Measurements from ENCODE around the gene SALL3. TPM values are rescaled to one million over a fixed set of nuclear protein-coding genes. Genes with fewer than 3 reads are reported as not detected.
A peak's percentile ranks its signal among the peaks of the same experiment; 100 is the strongest.
"Not testable (repeated sequence)": the region's sequence is repeated elsewhere in the genome, so short reads cannot be mapped to it uniquely, and the experiment has no call there.

Gene SALL3
- total RNA-seq, 4 donors from 2014 or later, result 0.16 TPM; not detected in 3

DNA sequence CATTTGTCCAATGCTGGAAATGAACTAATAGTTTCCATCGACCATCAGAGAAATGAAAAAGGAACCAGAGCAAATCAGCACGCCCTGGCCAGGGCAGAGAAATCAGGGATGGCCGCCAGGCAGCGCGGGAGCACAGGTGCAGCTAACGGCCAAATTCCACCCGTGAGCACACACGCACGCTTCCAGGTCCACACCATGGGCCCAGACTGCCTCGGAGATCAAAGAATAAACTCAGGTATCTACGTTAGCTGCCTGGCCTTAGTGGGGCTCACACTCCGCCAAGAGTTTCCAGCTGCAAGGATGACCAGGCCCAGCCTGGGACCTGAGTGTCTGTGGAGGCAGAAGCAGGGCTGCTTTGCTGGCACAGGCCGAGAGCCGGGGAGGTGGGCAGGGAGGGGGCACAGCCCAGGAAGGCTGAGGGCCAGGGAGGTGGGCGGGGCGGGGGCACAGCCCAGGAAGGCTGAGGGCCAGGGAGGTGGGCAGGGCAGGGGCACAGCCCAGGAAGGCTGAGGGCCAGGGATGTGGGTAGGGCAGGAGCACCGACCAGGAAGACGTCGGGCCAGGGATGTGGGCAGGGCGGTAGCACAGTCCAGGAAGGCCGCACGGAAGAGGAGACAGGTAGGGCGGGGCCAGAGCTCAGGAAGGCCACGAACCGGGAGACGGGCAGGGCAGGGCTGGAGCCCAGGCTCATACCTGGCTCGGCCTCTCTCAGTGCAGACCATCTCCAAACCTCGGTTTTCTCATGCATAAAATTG lies 43.2 kb upstream of the SALL3 start:
- TF ChIP-seq POLR2A (IDR thresholded peaks at IDR 0.05), result no peak
- TF ChIP-seq, protein P1, sequence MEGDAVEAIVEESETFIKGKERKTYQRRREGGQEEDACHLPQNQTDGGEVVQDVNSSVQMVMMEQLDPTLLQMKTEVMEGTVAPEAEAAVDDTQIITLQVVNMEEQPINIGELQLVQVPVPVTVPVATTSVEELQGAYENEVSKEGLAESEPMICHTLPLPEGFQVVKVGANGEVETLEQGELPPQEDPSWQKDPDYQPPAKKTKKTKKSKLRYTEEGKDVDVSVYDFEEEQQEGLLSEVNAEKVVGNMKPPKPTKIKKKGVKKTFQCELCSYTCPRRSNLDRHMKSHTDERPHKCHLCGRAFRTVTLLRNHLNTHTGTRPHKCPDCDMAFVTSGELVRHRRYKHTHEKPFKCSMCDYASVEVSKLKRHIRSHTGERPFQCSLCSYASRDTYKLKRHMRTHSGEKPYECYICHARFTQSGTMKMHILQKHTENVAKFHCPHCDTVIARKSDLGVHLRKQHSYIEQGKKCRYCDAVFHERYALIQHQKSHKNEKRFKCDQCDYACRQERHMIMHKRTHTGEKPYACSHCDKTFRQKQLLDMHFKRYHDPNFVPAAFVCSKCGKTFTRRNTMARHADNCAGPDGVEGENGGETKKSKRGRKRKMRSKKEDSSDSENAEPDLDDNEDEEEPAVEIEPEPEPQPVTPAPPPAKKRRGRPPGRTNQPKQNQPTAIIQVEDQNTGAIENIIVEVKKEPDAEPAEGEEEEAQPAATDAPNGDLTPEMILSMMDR (IDR thresholded peaks at IDR 0.05), result no peak
- peak in 1 of 2 donors; percentile 75 for DNase-seq (ENCODE audit: low spot score in 2 of 2)
- no peak overlapping the region for H3K4me3 ChIP-seq (ENCODE audit: low read depth, poor library complexity, severe bottlenecking)
- WGBS, 2 donors, result 80 to 82% methylated on average over 28 of the region's 28 CpGs
- intact Hi-C loops (cut with DNase I; ENCODE audit: low total_unique reads), result no loop called here

DNA sequence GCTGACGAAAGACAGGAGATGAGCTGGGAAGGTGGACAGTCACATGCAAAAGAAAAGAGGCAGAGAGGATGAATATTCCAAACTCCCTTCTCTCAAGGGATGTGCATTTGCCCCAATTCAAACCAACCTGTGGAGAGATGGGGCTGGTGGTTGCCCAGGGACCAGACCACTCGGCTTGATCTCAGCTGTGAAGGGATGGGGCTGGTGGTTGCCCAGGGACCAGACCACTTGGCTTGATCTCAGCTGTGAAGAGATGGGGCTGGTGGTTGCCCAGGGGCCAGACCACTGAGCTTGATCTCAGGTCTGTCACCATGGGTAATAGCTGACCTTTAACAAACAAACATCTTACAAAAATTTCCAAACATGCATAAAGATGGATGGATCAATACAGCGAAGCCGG lies 42.5 kb upstream of the SALL3 start:
- 83 to 90% methylated on average over 4 of the region's 4 CpGs for WGBS, 2 donors
- TF ChIP-seq POLR2A (IDR thresholded peaks at IDR 0.05), result no peak
- TF ChIP-seq, protein P1 (IDR thresholded peaks at IDR 0.05), result no peak

DNA sequence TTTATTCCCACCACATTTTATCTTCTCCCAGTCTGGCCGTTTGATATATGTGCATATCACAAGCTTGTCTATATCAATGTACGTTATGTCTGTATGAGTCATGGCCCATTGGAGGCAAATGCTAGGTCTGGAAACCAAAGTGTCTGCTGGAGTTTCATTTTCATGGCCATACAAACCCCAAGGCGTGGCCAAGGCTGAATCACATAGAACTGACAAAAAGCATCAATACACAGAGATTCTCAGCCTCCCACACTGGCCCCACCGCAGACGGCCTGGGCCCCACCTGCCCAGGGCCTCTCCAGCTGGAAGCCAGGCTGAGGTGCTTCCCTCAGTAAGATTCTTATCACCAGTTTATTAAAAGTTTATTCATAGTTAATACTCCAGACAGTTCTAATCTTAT lies 40.5 kb upstream of the SALL3 start:
- 57 to 71% methylated on average over 5 of the region's 5 CpGs for WGBS, 2 donors
- DNase-seq (ENCODE audit: low spot score in 2 of 2), result peak in 1 of 2 donors; percentile 43
- no peak overlapping the region for H3K4me3 ChIP-seq (ENCODE audit: low read depth, poor library complexity, severe bottlenecking)
- intact Hi-C loops (cut with DNase I; ENCODE audit: low total_unique reads), result no loop called here
- no peak for TF ChIP-seq POLR2A (IDR thresholded peaks at IDR 0.05)

More for the DNA sequence above, 42.5 kb upstream of the SALL3 start:
- H3K4me3 ChIP-seq (ENCODE audit: low read depth, poor library complexity, severe bottlenecking), result no peak overlapping the region
- intact Hi-C loops (cut with DNase I; ENCODE audit: low total_unique reads), result no loop called here
- DNase-seq (ENCODE audit: low spot score in 2 of 2), result peak in 1 of 2 donors; percentile 26

DNA sequence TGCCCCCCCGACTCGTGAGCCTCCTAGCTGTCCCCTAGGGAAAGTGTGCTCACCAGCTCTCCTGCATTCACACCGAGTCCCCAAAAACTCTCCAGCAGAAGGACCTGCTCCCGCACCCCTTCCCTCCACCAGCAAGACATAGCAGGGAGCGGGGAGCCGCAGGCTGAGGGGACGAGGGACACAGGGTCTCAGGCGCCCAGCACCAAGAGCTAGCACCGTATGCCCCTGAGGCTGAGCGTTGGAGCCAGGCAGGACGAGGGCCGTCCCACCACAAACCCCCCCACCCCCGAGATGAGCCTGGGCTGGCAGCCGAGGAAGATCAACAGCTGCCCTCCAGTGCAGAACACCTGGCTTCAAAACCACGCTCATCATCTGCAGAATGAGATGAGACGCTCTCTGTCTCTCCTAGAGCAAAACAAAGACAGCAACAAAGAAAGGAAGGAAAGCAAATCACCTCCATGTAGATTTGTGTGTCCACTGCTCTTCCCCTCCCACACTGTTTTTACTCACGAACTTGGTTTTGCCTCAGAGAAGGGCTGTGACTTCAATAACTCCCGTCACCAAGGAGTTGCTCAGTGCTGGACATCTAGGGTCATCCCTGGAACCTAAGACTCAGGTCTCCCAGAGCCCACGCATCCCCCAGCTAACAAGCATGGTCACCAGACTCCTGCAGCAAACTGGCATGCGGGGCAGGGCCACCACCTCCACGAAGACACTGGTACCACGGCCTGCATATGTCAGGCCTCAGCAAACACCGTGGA lies 39.7 kb upstream of the SALL3 start:
- WGBS, 2 donors, result 76 to 78% methylated on average over 19 to 23 of the region's 23 CpGs
- intact Hi-C loops (cut with DNase I; ENCODE audit: low total_unique reads), result no loop called here
- TF ChIP-seq, protein P1 (IDR thresholded peaks at IDR 0.05), result no peak
- no peak for TF ChIP-seq POLR2A (IDR thresholded peaks at IDR 0.05)

DNA sequence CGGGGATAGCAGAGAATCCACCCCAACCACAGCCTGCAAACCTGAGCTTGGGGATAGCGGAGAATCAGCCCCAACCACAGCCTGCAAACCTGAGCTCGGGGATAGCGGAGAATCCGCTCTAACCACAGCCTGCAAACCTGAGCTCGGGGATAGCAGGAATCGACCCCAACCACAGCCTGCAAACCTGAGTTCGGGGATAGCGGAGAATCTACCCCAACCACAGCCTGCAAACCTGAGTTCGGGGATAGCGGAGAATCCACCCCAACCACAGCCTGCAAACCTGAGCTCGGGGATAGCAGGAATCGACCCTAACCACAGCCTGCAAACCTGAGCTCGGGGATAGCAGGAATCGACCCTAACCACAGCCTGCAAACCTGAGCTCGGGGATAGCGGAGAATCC lies 37.4 kb upstream of the SALL3 start:
- DNase-seq (ENCODE audit: low spot score in 2 of 2), result peak in 1 of 2 donors; percentile 63
- H3K4me3 ChIP-seq (ENCODE audit: low read depth, poor library complexity, severe bottlenecking); intact Hi-C loops (cut with DNase I; ENCODE audit: low total_unique reads): not testable (repeated sequence)
- 88 to 91% methylated on average over 15 to 17 of the region's 17 CpGs for WGBS, 2 donors

More for the DNA sequence above, 39.7 kb upstream of the SALL3 start:
- no peak overlapping the region for H3K4me3 ChIP-seq (ENCODE audit: low read depth, poor library complexity, severe bottlenecking)
- peak in 1 of 2 donors; percentile 72 for DNase-seq (ENCODE audit: low spot score in 2 of 2)

DNA sequence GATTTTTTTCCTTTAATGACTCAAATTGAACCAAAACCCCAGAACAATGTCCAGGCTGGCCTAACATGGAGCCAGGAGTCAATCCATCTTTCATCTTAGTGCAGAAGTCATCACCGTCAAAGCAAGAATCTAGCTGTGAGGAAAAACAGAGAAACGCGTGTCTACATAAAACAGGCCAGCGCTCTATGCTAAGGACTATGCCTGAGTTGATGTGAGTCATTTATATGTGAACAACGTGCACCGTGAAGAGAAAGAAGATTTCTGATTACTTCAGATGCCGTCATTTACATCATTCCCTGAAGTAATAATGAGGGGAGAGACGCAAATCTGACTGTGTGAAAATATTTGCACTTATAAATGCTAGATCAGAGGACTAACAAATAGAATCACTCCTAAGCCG lies 34.0 kb upstream of the SALL3 start:
- 77 to 83% methylated on average over 9 of the region's 9 CpGs for WGBS, 2 donors
- H3K4me3 ChIP-seq (ENCODE audit: low read depth, poor library complexity, severe bottlenecking), result no peak overlapping the region
- intact Hi-C loops (cut with DNase I; ENCODE audit: low total_unique reads), result no loop called here
- DNase-seq (ENCODE audit: low spot score in 2 of 2), result no peak
- TF ChIP-seq POLR2A (IDR thresholded peaks at IDR 0.05), result no peak
- TF ChIP-seq, protein P1 (IDR thresholded peaks at IDR 0.05), result no peak

All from lower leg skin (tissue), 4 donors.